Adrenal gland (tissue), 12 donors: ENCODE data around the gene ELAPOR1. TPM values are rescaled to one million over a fixed set of nuclear protein-coding genes. Genes with fewer than 3 reads are reported as not detected.

Experiments used
- DNase-seq, 7 donors: peaks; one replicate each; pipeline ENCODE4 v3.0.0-alpha.2; 2019 to 2020
- H3K27ac ChIP-seq, 5 donors: fragments of 200-600 bp; sonication (generic) in 4 of 5; 1 replicate in 3 of 5; 2 replicates in 2 of 5; pipeline versions ENCODE4 v1.5.1 to v1.8.0; 2016 to 2020; ENCODE audit warnings: mild to moderate bottlenecking in 1 of 5
- H3K27me3 ChIP-seq: fragments of 200-600 bp; 2 replicates; pipeline ENCODE4 v1.8.0; 2021
- H3K36me3 ChIP-seq, 2 donors: fragments of 200-600 bp; replicated peaks in 1 of 2; 1 replicate in 1 of 2; 2 replicates in 1 of 2; pipeline versions ENCODE4 v1.5.1 to v1.8.0; 2018 to 2022
- H3K4me1 ChIP-seq, 2 donors: fragments of 200-600 bp; replicated peaks in 1 of 2; 1 replicate in 1 of 2; 2 replicates in 1 of 2; pipeline versions ENCODE4 v1.5.1 to v1.8.0; 2018 to 2021
- H3K4me3 ChIP-seq, 4 donors: fragments of 200-600 bp; sonication (generic) in 3 of 4; one replicate each; pipeline ENCODE4 v1.5.1; 2016 to 2018
- H3K9me3 ChIP-seq, 3 donors: fragments of 200-600 bp; sonication (generic) in 1 of 3; replicated peaks in 1 of 3; 1 replicate in 2 of 3; 2 replicates in 1 of 3; pipeline versions ENCODE4 v1.5.1 to v1.8.0; 2016 to 2021
- POLR2A ChIP-seq, 2 donors: fragments of 450-650 bp; IDR thresholded peaks; one replicate each; pipeline ENCODE4 v1.6.1; 2017; ENCODE audit warnings: antibody characterized with exemption in 2 of 2, mild to moderate bottlenecking in 2 of 2, moderate library complexity in 1 of 2
- WGBS, 4 donors: extraction: QIAGEN DNeasy Blood & Tissue Kit in 2 of 4; methylation state at CpG; one replicate each; pipeline versions ENCODE4 v1.1.5 to v1.1.7; 2013 to 2017; 5-methylcytosine and 5-hydroxymethylcytosine counted together
- intact Hi-C, 2 donors: fragments of 100-400 bp; cut with DNase I; formaldehyde crosslinking; loops; one replicate each; pipeline versions ENCODE4 v1.14.1 to v1.15.0; 2022 to 2023
- polyA plus RNA-seq, 3 donors: library from polyadenylated mRNA; stranded (reverse); fragments of 200-250 nt in 2 of 3; fragments of 350-450 nt in 1 of 3; fragmentation: Illumina TruSeq in 1 of 3; extraction: RNeasy Lipid Tissue Mini Kit (QIAGEN cat#74804) in 1 of 3; gene quantifications; one replicate each; pipeline ENCODE4 v1.2.3, GENCODE V29; 2013 to 2014
- total RNA-seq, 9 donors: library from RNA; depleted of rRNA in 4 of 9; stranded (reverse); fragments of >200 nt in 4 of 9; fragments of 120-200 nt in 1 of 9; fragmentation: NEBNext Ultra II Directional in 1 of 9; extraction: Animal tissue kit (Norgen Biotek cat#: 25700) in 1 of 9; gene quantifications; one replicate each; pipeline versions ENCODE4 v1.1.0 to v1.2.4, GENCODE V29; 2013 to 2023
- TF ChIP-seq, protein P1 (sequence below), 6 experiments: fragments of 450-650 bp in 4 of 6; fragments of 200-600 bp in 2 of 6; sonication (generic) in 1 of 6; IDR thresholded peaks; 1 replicate in 5 of 6; 2 replicates in 1 of 6; pipeline versions ENCODE4 v1.5.1 to v1.8.0; 2016 to 2021; ENCODE audit warnings: antibody characterized with exemption in 6 of 6, mild to moderate bottlenecking in 2 of 6, moderate library complexity in 1 of 6
- donor health status: healthy with polysubstance abuse.
- donor health status: Bipolar disorder and iron deficiency.
- donor health status: DM: yes; HTN: yes; CAD: no.
- donor health status: DM: no; HTN: no; CAD: no.
- donor health status: DM: no; HTN: no; CAD: no.
- donor health status: DM: yes; HTN: yes; CAD: no.

ELAPOR1 gene
- total and polyA plus RNA-seq, 12 donors: 0.09 to 11.2 (median 1.6) TPM

- H3K27ac ChIP-seq: no peak overlapping the region
- no peaks in the 10 kb centered on the region for H3K9me3 ChIP-seq
- peak overlapping the region in 1 of 4 donors; percentile 43 for H3K4me3 ChIP-seq
- peaks cover 22% of the 10 kb centered on the region for H3K27me3 ChIP-seq
- 7 to 19% (median 15%) methylated on average over 23 to 31 of the region's 31 CpGs for WGBS, 4 donors
- DNase-seq: peak; percentile 90 to 97 (median 93)
- intact Hi-C loops: no loop called here
- no peaks in the 10 kb centered on the region for H3K36me3 ChIP-seq
- no peak for TF ChIP-seq POLR2A (IDR thresholded peaks at IDR 0.05)
- TF ChIP-seq, protein P1, sequence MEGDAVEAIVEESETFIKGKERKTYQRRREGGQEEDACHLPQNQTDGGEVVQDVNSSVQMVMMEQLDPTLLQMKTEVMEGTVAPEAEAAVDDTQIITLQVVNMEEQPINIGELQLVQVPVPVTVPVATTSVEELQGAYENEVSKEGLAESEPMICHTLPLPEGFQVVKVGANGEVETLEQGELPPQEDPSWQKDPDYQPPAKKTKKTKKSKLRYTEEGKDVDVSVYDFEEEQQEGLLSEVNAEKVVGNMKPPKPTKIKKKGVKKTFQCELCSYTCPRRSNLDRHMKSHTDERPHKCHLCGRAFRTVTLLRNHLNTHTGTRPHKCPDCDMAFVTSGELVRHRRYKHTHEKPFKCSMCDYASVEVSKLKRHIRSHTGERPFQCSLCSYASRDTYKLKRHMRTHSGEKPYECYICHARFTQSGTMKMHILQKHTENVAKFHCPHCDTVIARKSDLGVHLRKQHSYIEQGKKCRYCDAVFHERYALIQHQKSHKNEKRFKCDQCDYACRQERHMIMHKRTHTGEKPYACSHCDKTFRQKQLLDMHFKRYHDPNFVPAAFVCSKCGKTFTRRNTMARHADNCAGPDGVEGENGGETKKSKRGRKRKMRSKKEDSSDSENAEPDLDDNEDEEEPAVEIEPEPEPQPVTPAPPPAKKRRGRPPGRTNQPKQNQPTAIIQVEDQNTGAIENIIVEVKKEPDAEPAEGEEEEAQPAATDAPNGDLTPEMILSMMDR (IDR thresholded peaks at IDR 0.05): peak; percentile 83 to 99 (median 92)
- H3K4me1 ChIP-seq: peaks cover 0 to 20% of the 10 kb centered on the region in 2 donors
These were observed 1.1 kb upstream of the ELAPOR1 start for GRCh38 chr1:109112652-109113285.

- H3K27ac ChIP-seq: no peak overlapping the region
- intact Hi-C loops: no loop called here
- DNase-seq: no peak
- H3K27me3 ChIP-seq: peaks cover 22% of the 10 kb centered on the region
- H3K9me3 ChIP-seq: no peaks in the 10 kb centered on the region
- H3K36me3 ChIP-seq: no peaks in the 10 kb centered on the region
- peaks cover 0 to 20% of the 10 kb centered on the region in 2 donors for H3K4me1 ChIP-seq
- TF ChIP-seq, protein P1 (IDR thresholded peaks at IDR 0.05): no peak
- no peak for TF ChIP-seq POLR2A (IDR thresholded peaks at IDR 0.05)
- WGBS, 4 donors: 6 to 8% (median 6%) methylated on average over 12 of the region's 12 CpGs
- peak overlapping the region in 1 of 4 donors; percentile 43 for H3K4me3 ChIP-seq
These were observed 393 bp downstream of the ELAPOR1 start for GRCh38 chr1:109114342-109114674.

- intact Hi-C loops: no loop called here
- no peak overlapping the region for H3K27ac ChIP-seq
- peaks cover 22% of the 10 kb centered on the region for H3K27me3 ChIP-seq
- WGBS, 4 donors: 76 to 90% (median 83%) methylated on average over 2 of the region's 2 CpGs
- TF ChIP-seq, protein P1 (IDR thresholded peaks at IDR 0.05): no peak
- TF ChIP-seq POLR2A (IDR thresholded peaks at IDR 0.05): no peak
- no peaks in the 10 kb centered on the region for H3K36me3 ChIP-seq
- H3K9me3 ChIP-seq: no peaks in the 10 kb centered on the region
- H3K4me3 ChIP-seq: no peak overlapping the region
- peaks cover 0 to 20% of the 10 kb centered on the region in 2 donors for H3K4me1 ChIP-seq
- DNase-seq: no peak
These were observed 1.8 kb downstream of the ELAPOR1 start for GRCh38 chr1:109115685-109116084.

- Histone ChIP-seq H3K27me3 (peaks cover 22% of the 10 kb centered on the region), H3K27ac (no peak overlapping the region), H3K9me3 (no peaks in the 10 kb centered on the region), H3K4me1 (peaks cover 0 to 20% of the 10 kb centered on the region in 2 donors), H3K4me3 (no peak overlapping the region), H3K36me3 (no peaks in the 10 kb centered on the region)
- DNase-seq: no peak
- WGBS, 4 donors: 67 to 79% (median 72%) methylated on average over 1 of the region's 1 CpG
- intact Hi-C loops: no loop called here
- TF ChIP-seq, protein P1 (IDR thresholded peaks at IDR 0.05): no peak
These were observed 2.4 kb downstream of the ELAPOR1 start for GRCh38 chr1:109116286-109116685.
